Measurements from ENCODE around the gene SLF1.

- TF ChIP-seq POLR2A (IDR thresholded peaks at IDR 0.05) (no peak), CTCF (IDR thresholded peaks at IDR 0.05) (no peak)
Observed at GRCh38 chr5:94740286-94740685, 121.8 kb downstream of the SLF1 start.
